ENCODE results near the gene ADAM17. TPM values are rescaled to one million over a fixed set of nuclear protein-coding genes. Genes with fewer than 3 reads are reported as not detected.

The ADAM17 gene
- total and polyA plus RNA-seq, 8 donors = 40.7 to 55.8 (median 43.9) TPM

DNA sequence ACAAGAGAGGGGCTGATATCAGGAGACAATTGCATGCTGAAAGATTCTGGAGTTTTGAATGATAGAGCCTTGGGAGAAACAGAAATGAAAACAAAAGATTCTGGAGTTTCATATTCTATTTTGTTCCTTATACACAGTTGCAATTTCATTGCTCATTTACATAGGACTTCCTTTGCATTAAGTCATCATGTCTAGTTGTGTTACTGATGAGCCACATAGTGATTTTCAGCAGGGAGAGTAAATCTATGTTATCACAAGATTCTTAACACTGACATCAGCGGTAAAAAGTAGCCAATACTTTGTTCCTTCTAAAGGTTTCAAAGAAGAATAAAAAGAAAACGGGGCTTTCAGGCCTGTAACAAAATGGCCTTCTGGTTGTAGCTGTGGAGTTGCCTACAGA is 7.1 kb downstream of the ADAM17 start:
- intact Hi-C loops (cut with DNase I) = no loop called here
- DNase-seq (no peak), ATAC-seq (no peak)
- Histone ChIP-seq H3K36me3 (no peaks in the 10 kb centered on the region), H3K27me3 (no peaks in the 10 kb centered on the region), H3K4me1 (peaks cover 31 to 98% of the 10 kb centered on the region in 2 donors), H3K9me3 (no peaks in the 10 kb centered on the region), H3K4me3 (peak overlapping the region in 1 of 2 donors; percentile 9), H3K27ac (peak overlapping the region in 1 of 2 donors; percentile 99)
- TF ChIP-seq, protein P1, sequence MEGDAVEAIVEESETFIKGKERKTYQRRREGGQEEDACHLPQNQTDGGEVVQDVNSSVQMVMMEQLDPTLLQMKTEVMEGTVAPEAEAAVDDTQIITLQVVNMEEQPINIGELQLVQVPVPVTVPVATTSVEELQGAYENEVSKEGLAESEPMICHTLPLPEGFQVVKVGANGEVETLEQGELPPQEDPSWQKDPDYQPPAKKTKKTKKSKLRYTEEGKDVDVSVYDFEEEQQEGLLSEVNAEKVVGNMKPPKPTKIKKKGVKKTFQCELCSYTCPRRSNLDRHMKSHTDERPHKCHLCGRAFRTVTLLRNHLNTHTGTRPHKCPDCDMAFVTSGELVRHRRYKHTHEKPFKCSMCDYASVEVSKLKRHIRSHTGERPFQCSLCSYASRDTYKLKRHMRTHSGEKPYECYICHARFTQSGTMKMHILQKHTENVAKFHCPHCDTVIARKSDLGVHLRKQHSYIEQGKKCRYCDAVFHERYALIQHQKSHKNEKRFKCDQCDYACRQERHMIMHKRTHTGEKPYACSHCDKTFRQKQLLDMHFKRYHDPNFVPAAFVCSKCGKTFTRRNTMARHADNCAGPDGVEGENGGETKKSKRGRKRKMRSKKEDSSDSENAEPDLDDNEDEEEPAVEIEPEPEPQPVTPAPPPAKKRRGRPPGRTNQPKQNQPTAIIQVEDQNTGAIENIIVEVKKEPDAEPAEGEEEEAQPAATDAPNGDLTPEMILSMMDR (IDR thresholded peaks at IDR 0.05) = no peak

- Histone ChIP-seq H3K27ac (peak overlapping the region in 1 of 2 donors; percentile 99), H3K27me3 (no peaks in the 10 kb centered on the region), H3K4me3 (no peak overlapping the region), H3K4me1 (peaks cover 23 to 92% of the 10 kb centered on the region in 2 donors), H3K36me3 (peaks cover 0 to 7% of the 10 kb centered on the region in 2 donors), H3K9me3 (no peaks in the 10 kb centered on the region)
- TF ChIP-seq, protein P1 (IDR thresholded peaks at IDR 0.05) = no peak
- intact Hi-C loops (cut with DNase I) = no loop called here
- no peak for ATAC-seq
- no peak for DNase-seq
These were observed 8.2 kb downstream of the ADAM17 start for GRCh38 chr2:9547262-9547991.

DNA sequence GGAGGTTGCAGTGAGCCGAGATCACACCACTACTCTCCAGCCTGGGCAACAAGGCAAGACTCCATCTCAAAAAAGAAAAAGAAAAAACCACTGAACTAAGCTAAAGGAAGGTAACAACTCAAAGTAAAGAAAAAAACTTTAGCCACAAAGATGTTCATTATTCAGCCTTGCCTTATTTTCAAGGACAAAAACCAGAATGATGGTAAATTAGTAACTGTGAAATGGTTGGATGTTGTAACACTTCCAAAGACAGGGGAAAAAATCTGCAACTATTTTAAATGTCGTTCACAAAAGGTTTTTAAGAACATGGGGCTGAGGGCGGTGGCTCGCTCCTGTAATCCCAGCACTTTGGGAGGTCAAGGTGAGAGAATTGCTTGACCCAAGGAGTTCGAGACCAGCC is 10.1 kb downstream of the ADAM17 start:
- Histone ChIP-seq H3K4me1 (peaks cover 10 to 81% of the 10 kb centered on the region in 2 donors), H3K36me3 (peaks cover 0 to 17% of the 10 kb centered on the region in 2 donors), H3K4me3 (no peak overlapping the region), H3K27ac (no peak overlapping the region), H3K9me3 (no peaks in the 10 kb centered on the region), H3K27me3 (no peaks in the 10 kb centered on the region)
- ATAC-seq (no peak), DNase-seq (no peak)
- TF ChIP-seq, protein P1 (IDR thresholded peaks at IDR 0.05) = no peak
- intact Hi-C loops (cut with DNase I) = no loop called here

DNA sequence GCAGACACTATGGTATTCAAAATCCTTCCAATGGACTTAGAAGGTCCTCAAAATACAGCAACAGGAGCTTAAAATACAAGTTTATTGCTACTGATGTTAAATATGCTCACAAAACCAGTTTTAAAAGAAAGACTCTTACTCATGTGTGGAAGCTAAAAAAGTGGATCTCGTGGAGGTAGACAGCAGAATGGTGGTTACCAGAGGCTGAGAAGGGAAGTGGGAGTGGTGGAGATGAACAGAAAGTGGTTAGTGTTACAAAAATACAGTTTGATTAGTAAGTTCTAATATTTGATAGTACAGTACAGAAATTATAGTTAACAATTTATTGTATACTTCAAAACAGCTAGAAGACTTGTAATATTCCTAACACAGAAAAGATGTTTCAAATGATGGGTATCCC is 12.1 kb downstream of the ADAM17 start:
- H3K36me3 ChIP-seq = peaks cover 0 to 17% of the 10 kb centered on the region in 2 donors

DNA sequence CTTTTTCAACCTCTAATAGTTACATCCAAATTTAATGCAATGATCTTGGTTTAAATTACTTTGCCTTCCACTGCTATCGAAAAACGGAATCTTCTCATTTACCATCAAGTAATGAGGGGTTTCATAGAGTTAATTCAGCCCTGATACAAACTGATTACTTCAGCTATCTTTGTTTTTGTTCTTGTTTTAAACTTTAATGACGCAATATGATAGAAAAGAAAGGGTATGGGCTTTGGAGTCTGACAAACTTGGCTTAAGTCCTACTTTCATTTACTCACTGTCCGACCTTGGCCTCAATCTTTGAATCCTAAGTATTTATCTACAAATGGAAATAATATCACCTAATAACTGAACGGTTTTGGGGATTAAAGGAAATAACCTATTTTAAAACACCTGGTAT is 16.1 kb downstream of the ADAM17 start:
- Histone ChIP-seq H3K4me3 (no peak overlapping the region), H3K27ac (peak overlapping the region; percentile 69 to 88), H3K36me3 (peaks cover 0 to 30% of the 10 kb centered on the region in 2 donors), H3K27me3 (no peaks in the 10 kb centered on the region), H3K9me3 (no peaks in the 10 kb centered on the region), H3K4me1 (peaks cover 0 to 64% of the 10 kb centered on the region in 2 donors)
- DNase-seq (peak in 1 of 4 donors; percentile 69), ATAC-seq (no peak)
- TF ChIP-seq, protein P1 (IDR thresholded peaks at IDR 0.05) = no peak
- intact Hi-C loops (cut with DNase I) = no loop called here

More for the DNA sequence above, 12.1 kb downstream of the ADAM17 start:
- intact Hi-C loops (cut with DNase I) = no loop called here
- H3K9me3 ChIP-seq = no peaks in the 10 kb centered on the region
- peaks cover 6 to 81% of the 10 kb centered on the region in 2 donors for H3K4me1 ChIP-seq
- ATAC-seq = no peak
- no peak overlapping the region for H3K4me3 ChIP-seq
- H3K27me3 ChIP-seq = no peaks in the 10 kb centered on the region
- no peak for DNase-seq
- TF ChIP-seq, protein P1 (IDR thresholded peaks at IDR 0.05) = no peak
- peak overlapping the region in 1 of 2 donors; percentile 33 for H3K27ac ChIP-seq

All from left lung (tissue), 10 donors.